Measurements from ENCODE around the gene CALR.

Gene CALR

GRCh38 chr19:12987190-12987589 is 48.8 kb downstream of the CALR start:
- Histone ChIP-seq H3K9ac (ENCODE audit: low read depth, low read length) (no peak overlapping the region), H3K27ac (ENCODE audit: low read length) (no peak overlapping the region), H3K9me3 (ENCODE audit: insufficient read depth, low read depth, low read length) (no peaks in the 10 kb centered on the region), H3K4me1 (ENCODE audit: insufficient read depth, low read length) (no peaks in the 10 kb centered on the region; the same call in 1 of the 2 replicates), H3K27me3 (ENCODE audit: insufficient read depth, low read length) (peaks cover 94% of the 10 kb centered on the region), H3K4me3 (ENCODE audit: low read length) (no peak overlapping the region), H3K36me3 (ENCODE audit: insufficient read depth, low read depth, low read length) (no peaks in the 10 kb centered on the region)

GRCh38 chr19:12987781-12988180 is 49.4 kb downstream of the CALR start:
- Histone ChIP-seq H3K36me3 (ENCODE audit: insufficient read depth, low read depth, low read length) (no peaks in the 10 kb centered on the region), H3K4me1 (ENCODE audit: insufficient read depth, low read length) (no peaks in the 10 kb centered on the region; the same call in 1 of the 2 replicates), H3K9ac (ENCODE audit: low read depth, low read length) (no peak overlapping the region), H3K27me3 (ENCODE audit: insufficient read depth, low read length) (peaks cover 94% of the 10 kb centered on the region), H3K27ac (ENCODE audit: low read length) (no peak overlapping the region), H3K9me3 (ENCODE audit: insufficient read depth, low read depth, low read length) (no peaks in the 10 kb centered on the region), H3K4me3 (ENCODE audit: low read length) (no peak overlapping the region)

GRCh38 chr19:12990431-12990830 is 52.0 kb downstream of the CALR start:
- no peak overlapping the region for H3K4me3 ChIP-seq (ENCODE audit: low read length)
- no peak overlapping the region for H3K27ac ChIP-seq (ENCODE audit: low read length)
- no peaks in the 10 kb centered on the region; the same call in 1 of the 2 replicates for H3K4me1 ChIP-seq (ENCODE audit: insufficient read depth, low read length)
- H3K9ac ChIP-seq (ENCODE audit: low read depth, low read length), result no peak overlapping the region
- no peaks in the 10 kb centered on the region for H3K36me3 ChIP-seq (ENCODE audit: insufficient read depth, low read depth, low read length)
- H3K9me3 ChIP-seq (ENCODE audit: insufficient read depth, low read depth, low read length), result no peaks in the 10 kb centered on the region
- peaks cover 94% of the 10 kb centered on the region for H3K27me3 ChIP-seq (ENCODE audit: insufficient read depth, low read length)

GRCh38 chr19:12990853-12991252 is 52.4 kb downstream of the CALR start:
- no peak overlapping the region for H3K4me3 ChIP-seq (ENCODE audit: low read length)
- no peaks in the 10 kb centered on the region for H3K9me3 ChIP-seq (ENCODE audit: insufficient read depth, low read depth, low read length)
- no peaks in the 10 kb centered on the region for H3K4me1 ChIP-seq (ENCODE audit: insufficient read depth, low read length)
- H3K27ac ChIP-seq (ENCODE audit: low read length), result no peak overlapping the region
- no peaks in the 10 kb centered on the region for H3K36me3 ChIP-seq (ENCODE audit: insufficient read depth, low read depth, low read length)
- peaks cover 91% of the 10 kb centered on the region for H3K27me3 ChIP-seq (ENCODE audit: insufficient read depth, low read length)
- no peak overlapping the region for H3K9ac ChIP-seq (ENCODE audit: low read depth, low read length)

- no peak overlapping the region for H3K4me3 ChIP-seq (ENCODE audit: low read length)
- H3K36me3 ChIP-seq (ENCODE audit: insufficient read depth, low read depth, low read length), result no peaks in the 10 kb centered on the region
- no peaks in the 10 kb centered on the region for H3K4me1 ChIP-seq (ENCODE audit: insufficient read depth, low read length)
- H3K9me3 ChIP-seq (ENCODE audit: insufficient read depth, low read depth, low read length), result no peaks in the 10 kb centered on the region
- no peak overlapping the region for H3K9ac ChIP-seq (ENCODE audit: low read depth, low read length)
- no peak overlapping the region for H3K27ac ChIP-seq (ENCODE audit: low read length)
- peaks cover 91% of the 10 kb centered on the region for H3K27me3 ChIP-seq (ENCODE audit: insufficient read depth, low read length)
Observed at GRCh38 chr19:12991296-12991695, 52.9 kb downstream of the CALR start.

GRCh38 chr19:12992729-12993128 is 54.3 kb downstream of the CALR start:
- no peaks in the 10 kb centered on the region for H3K36me3 ChIP-seq (ENCODE audit: insufficient read depth, low read depth, low read length)
- no peak overlapping the region for H3K27ac ChIP-seq (ENCODE audit: low read length)
- no peak overlapping the region for H3K9ac ChIP-seq (ENCODE audit: low read depth, low read length)
- no peak overlapping the region for H3K4me3 ChIP-seq (ENCODE audit: low read length)
- no peaks in the 10 kb centered on the region for H3K9me3 ChIP-seq (ENCODE audit: insufficient read depth, low read depth, low read length)
- H3K4me1 ChIP-seq (ENCODE audit: insufficient read depth, low read length), result no peaks in the 10 kb centered on the region
- peaks cover 91% of the 10 kb centered on the region for H3K27me3 ChIP-seq (ENCODE audit: insufficient read depth, low read length)

- Histone ChIP-seq H3K27ac (ENCODE audit: low read length) (no peak overlapping the region), H3K4me1 (ENCODE audit: insufficient read depth, low read length) (no peaks in the 10 kb centered on the region), H3K27me3 (ENCODE audit: insufficient read depth, low read length) (peaks cover 91% of the 10 kb centered on the region), H3K36me3 (ENCODE audit: insufficient read depth, low read depth, low read length) (no peaks in the 10 kb centered on the region), H3K9ac (ENCODE audit: low read depth, low read length) (no peak overlapping the region), H3K4me3 (ENCODE audit: low read length) (no peak overlapping the region), H3K9me3 (ENCODE audit: insufficient read depth, low read depth, low read length) (no peaks in the 10 kb centered on the region)
Observed at GRCh38 chr19:12993562-12993961, 55.2 kb downstream of the CALR start.
